Panc1 (cell line): ENCODE measurements around the gene FAM228B. TPM values are rescaled to one million over a fixed set of nuclear protein-coding genes. Genes with fewer than 3 reads are reported as not detected.

Experiments
- ATAC-seq: fragments of 200-7000 bp; cut with Tn5 transposase; 2 replicates; pipeline ENCODE4 v1.9.1; 2020; ENCODE audit warnings: mild to moderate bottlenecking, moderate library complexity
- BruUV-seq: library from RNA; stranded (reverse); fragments of 400-500 nt; replicated peaks from 2 replicates; lab custom pipeline; 2021; lab: Mats Ljungman, UMichigan
- CTCF ChIA-PET: fragments of 300-600 bp; sonication (Branson Sonifier 250); formaldehyde crosslinking; loops from one replicate; lab custom pipeline; 2022; ENCODE audit warnings: antibody characterized with exemption; lab: Charles Lee
- POLR2A ChIA-PET: fragments of 300-600 bp; sonication (Branson Sonifier 250); formaldehyde crosslinking; loops from one replicate; lab custom pipeline; 2022; ENCODE audit warnings: antibody characterized with exemption; lab: Charles Lee
- DNase-seq: peaks from one replicate; pipeline ENCODE4 v3.0.0-alpha.2; 2010; ENCODE audit warnings: low read depth, low spot score
- H3K27ac ChIP-seq: 2 replicates; pipeline ENCODE4 v1.5.1; 2011; ENCODE audit warnings: mild to moderate bottlenecking, low read length, inconsistent platforms
- H3K27me3 ChIP-seq: fragments of 200-500 bp; sonication (Bioruptor generic); 2 replicates; pipeline ENCODE4 v1.6.0; 2014; ENCODE audit warnings: low read length, inconsistent platforms; ENCODE audit not compliant: control insufficient read depth, insufficient read depth
- H3K36me3 ChIP-seq: fragments of 200-500 bp; sonication (Bioruptor generic); 2 replicates; pipeline ENCODE4 v1.5.1; 2014; ENCODE audit warnings: inconsistent platforms, mild to moderate bottlenecking, low read length, moderate library complexity; ENCODE audit not compliant: control insufficient read depth, insufficient read depth
- H3K4me1 ChIP-seq: 2 replicates; pipeline ENCODE4 v1.5.1; 2011; ENCODE audit warnings: inconsistent platforms, mild to moderate bottlenecking, low read length, moderate library complexity; ENCODE audit not compliant: control insufficient read depth, insufficient read depth
- H3K4me3 ChIP-seq, 2 experiments: 2 replicates each; pipeline ENCODE4 v1.5.1; 2011 to 2012; ENCODE audit warnings: low read depth in 2 of 2, low read length in 2 of 2, mild to moderate bottlenecking in 2 of 2, inconsistent platforms in 1 of 2, moderate library complexity in 1 of 2
- H3K9me3 ChIP-seq: fragments of 200-500 bp; sonication (Bioruptor generic); 2 replicates; pipeline ENCODE4 v1.5.1; 2014; ENCODE audit warnings: low read depth, mild to moderate bottlenecking, inconsistent platforms, low read length, moderate library complexity; ENCODE audit not compliant: control insufficient read depth, insufficient read depth
- POLR2AphosphoS5 ChIP-seq: IDR thresholded peaks from 2 replicates; pipeline ENCODE4 v1.6.1; 2012; ENCODE audit warnings: mild to moderate bottlenecking, low read depth, low read length, moderate library complexity
- REST ChIP-seq, 2 experiments: IDR thresholded peaks; 2 replicates each; pipeline ENCODE4 v1.6.1; 2011 to 2012; ENCODE audit warnings: low read depth in 2 of 2, control low read depth in 1 of 2, low read length in 1 of 2, mild to moderate bottlenecking in 1 of 2, moderate library complexity in 1 of 2; ENCODE audit not compliant: insufficient read depth in 1 of 2
- SIN3A ChIP-seq: IDR thresholded peaks from 2 replicates; pipeline ENCODE4 v1.6.1; 2012; ENCODE audit warnings: low read depth, mild to moderate bottlenecking, low read length, moderate library complexity, borderline replicate concordance; ENCODE audit not compliant: insufficient read depth
- TCF7L2 ChIP-seq: IDR thresholded peaks from 2 replicates; pipeline ENCODE4 v1.6.1; 2011; ENCODE audit warnings: mild to moderate bottlenecking, low read depth, low read length, inconsistent platforms
- in situ Hi-C: cut with HindIII; loops from 2 replicates; pipeline ENCODE4 v1.10.0; 2016; ENCODE audit warnings: low sequenced_read_pairs, low pct_unique_long_range_greater_than_20kb
- intact Hi-C: fragments of 100-400 bp; cut with micrococcal nuclease; formaldehyde crosslinking; loops from one replicate; pipeline ENCODE4 v1.10.0; 2022; ENCODE audit not compliant: unreplicated experiment
- total RNA-seq: library from RNA; stranded (reverse); gene quantifications from one replicate; pipeline ENCODE4 v1.2.1, GENCODE V29; 2021; ENCODE audit not compliant: unreplicated experiment
- TF ChIP-seq, protein P1 (sequence below): fragments of 450-650 bp; IDR thresholded peaks from 2 replicates; pipeline ENCODE4 v1.5.1; 2017; ENCODE audit warnings: mild to moderate bottlenecking

The FAM228B gene
- total RNA-seq, 1 experiment from 2014 or later, result 23.0 TPM

DNA sequence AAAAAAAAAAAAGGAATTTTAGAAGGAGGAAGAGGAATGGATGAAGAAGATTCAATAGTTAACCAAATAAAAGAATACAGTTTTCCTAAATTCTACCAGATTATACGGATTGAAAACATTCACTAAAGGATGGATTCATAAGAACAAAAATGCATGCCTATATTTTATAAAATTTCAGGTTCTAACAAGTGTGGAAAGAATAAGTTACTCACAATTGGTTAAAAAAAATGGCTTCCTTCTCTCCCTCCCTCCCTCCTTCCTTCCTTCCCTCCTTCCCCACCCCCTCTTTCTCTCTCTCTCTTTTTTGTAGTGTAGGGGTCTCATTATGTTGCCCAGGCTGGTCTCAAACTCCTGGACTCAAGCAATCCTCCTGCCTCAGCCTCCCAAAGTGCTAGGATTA is 37.0 kb upstream of the FAM228B start:
- CTCF ChIA-PET, result interaction anchor here (0.7 kb wide), 1 partner anchor 80 kb away, joined by 4 read pairs; no protein-coding TSS in a partner anchor
- TF ChIP-seq, protein P1, sequence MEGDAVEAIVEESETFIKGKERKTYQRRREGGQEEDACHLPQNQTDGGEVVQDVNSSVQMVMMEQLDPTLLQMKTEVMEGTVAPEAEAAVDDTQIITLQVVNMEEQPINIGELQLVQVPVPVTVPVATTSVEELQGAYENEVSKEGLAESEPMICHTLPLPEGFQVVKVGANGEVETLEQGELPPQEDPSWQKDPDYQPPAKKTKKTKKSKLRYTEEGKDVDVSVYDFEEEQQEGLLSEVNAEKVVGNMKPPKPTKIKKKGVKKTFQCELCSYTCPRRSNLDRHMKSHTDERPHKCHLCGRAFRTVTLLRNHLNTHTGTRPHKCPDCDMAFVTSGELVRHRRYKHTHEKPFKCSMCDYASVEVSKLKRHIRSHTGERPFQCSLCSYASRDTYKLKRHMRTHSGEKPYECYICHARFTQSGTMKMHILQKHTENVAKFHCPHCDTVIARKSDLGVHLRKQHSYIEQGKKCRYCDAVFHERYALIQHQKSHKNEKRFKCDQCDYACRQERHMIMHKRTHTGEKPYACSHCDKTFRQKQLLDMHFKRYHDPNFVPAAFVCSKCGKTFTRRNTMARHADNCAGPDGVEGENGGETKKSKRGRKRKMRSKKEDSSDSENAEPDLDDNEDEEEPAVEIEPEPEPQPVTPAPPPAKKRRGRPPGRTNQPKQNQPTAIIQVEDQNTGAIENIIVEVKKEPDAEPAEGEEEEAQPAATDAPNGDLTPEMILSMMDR, result no peak
- TF ChIP-seq POLR2AphosphoS5 (no peak), TCF7L2 (no peak), SIN3A (no peak), REST (IDR thresholded peaks at IDR 0.05; ENCODE audit: insufficient read depth in 1 of 2, low read depth in 2 of 2, low read length in 1 of 2) (no peak)
- BruUV-seq, result no TSS peak
- H3K36me3 ChIP-seq, result no peaks in the 10 kb centered on the region
- H3K27ac ChIP-seq, result no peak overlapping the region
- ATAC-seq (no peak), DNase-seq (no peak)
- peaks cover 13% of the 10 kb centered on the region for H3K4me1 ChIP-seq
- H3K27me3 ChIP-seq, result no peaks in the 10 kb centered on the region
- in situ Hi-C loops (no loop called here), intact Hi-C loops (loop anchor here (10.0 kb wide), 1 partner anchor 79 kb away; no protein-coding TSS in a partner anchor)
- POLR2A ChIA-PET, result no interaction called here
- no peak overlapping the region for H3K4me3 ChIP-seq
- H3K9me3 ChIP-seq, result no peaks in the 10 kb centered on the region

- no peak overlapping the region for H3K27ac ChIP-seq
- ATAC-seq, result no peak
- DNase-seq, result no peak
- H3K4me1 ChIP-seq, result peaks cover 13% of the 10 kb centered on the region
- H3K4me3 ChIP-seq, result no peak overlapping the region
- intact Hi-C loops (loop anchor here (10.0 kb wide), 1 partner anchor 78 kb away; no protein-coding TSS in a partner anchor), in situ Hi-C loops (no loop called here)
- no peaks in the 10 kb centered on the region for H3K36me3 ChIP-seq
- TF ChIP-seq SIN3A (no peak), POLR2AphosphoS5 (no peak), TCF7L2 (no peak), REST (IDR thresholded peaks at IDR 0.05; ENCODE audit: insufficient read depth in 1 of 2, low read depth in 2 of 2, low read length in 1 of 2) (no peak)
- TF ChIP-seq, protein P1, result no peak
- no peaks in the 10 kb centered on the region for H3K27me3 ChIP-seq
- H3K9me3 ChIP-seq, result no peaks in the 10 kb centered on the region
- no TSS peak for BruUV-seq
- CTCF ChIA-PET, result no interaction called here
- POLR2A ChIA-PET, result no interaction called here
These were observed 36.2 kb upstream of the FAM228B start for GRCh38 chr2:24087032-24087431.
